H1 (cell line): ENCODE measurements around the gene SEC14L6. TPM values are rescaled to one million over a fixed set of nuclear protein-coding genes. Genes with fewer than 3 reads are reported as not detected.

Source experiments
- HDAC2 ChIP-seq, 2 experiments: fragments of 300-600 bp in 1 of 2; sonication (generic) in 1 of 2; IDR thresholded peaks; 2 replicates each; pipeline ENCODE4 v1.6.1; 2011 to 2012; ENCODE audit warnings: low read depth in 2 of 2, low read length in 2 of 2, mild to moderate bottlenecking in 2 of 2, moderate library complexity in 2 of 2, borderline replicate concordance in 1 of 2, inconsistent platforms in 1 of 2
- polyA plus RNA-seq, 7 experiments: library from polyadenylated mRNA; depleted of rRNA in 3 of 7; stranded (reverse) in 5 of 7; unstranded in 2 of 7; fragments of >200 nt in 5 of 7; fragments of 200-250 nt in 2 of 7; gene quantifications; 1 replicate in 5 of 7; 2 replicates in 1 of 7; 4 replicates in 1 of 7; pipeline versions ENCODE4 v1.2.1 to v1.2.3, GENCODE V29; 2011 to 2013; ENCODE audit warnings: missing spikeins in 2 of 7, mixed read lengths in 2 of 7
- total RNA-seq: library from RNA; stranded (reverse); fragmentation: NEBNext Ultra II Directional; extraction: Animal tissue kit (Norgen Biotek cat#: 25700); gene quantifications from 2 replicates; pipeline ENCODE4 v1.2.1, GENCODE V29; 2021

SEC14L6 gene
- total and polyA plus RNA-seq, 2 of the 8 experiments (the other 6 are each of a cell fraction or from before 2014, with no cell fraction given): 0.63 to 2.1 TPM

DNA sequence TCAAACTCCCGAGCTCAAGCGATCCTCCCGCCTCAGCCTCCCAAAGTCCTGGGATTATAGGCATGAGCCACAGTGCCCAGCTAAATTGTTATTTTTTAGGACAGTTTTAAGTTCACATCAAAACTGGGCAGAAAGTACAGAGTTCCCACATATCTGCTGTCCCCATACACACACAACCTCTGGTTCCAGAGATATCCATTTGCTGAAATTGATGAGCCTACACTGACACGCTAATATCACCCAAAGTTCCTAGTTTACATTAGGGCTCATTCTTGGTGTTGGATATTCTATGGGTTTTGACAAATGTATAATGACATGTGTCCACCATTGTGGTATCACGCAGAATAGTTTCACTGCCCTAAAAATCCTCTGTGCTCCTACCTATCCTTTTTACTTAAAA lies 38.3 kb downstream of the SEC14L6 start (continued):
- no peak for TF ChIP-seq HDAC2 (IDR thresholded peaks at IDR 0.05; ENCODE audit: borderline replicate concordance in 1 of 2, low read depth in 2 of 2, low read length in 2 of 2)
